ENCODE data around the gene LRP1B. TPM values are rescaled to one million over a fixed set of nuclear protein-coding genes. Genes with fewer than 3 reads are reported as not detected.

Gene LRP1B
- total and polyA plus RNA-seq, 8 donors, result 0.03 to 1.6 (median 0.84) TPM

- ATAC-seq (no peak), DNase-seq (no peak)
- H3K27ac ChIP-seq, result no peak overlapping the region
- H3K9me3 ChIP-seq, result peaks cover 0 to 4% of the 10 kb centered on the region in 2 donors
- H3K27me3 ChIP-seq, result no peaks in the 10 kb centered on the region
- intact Hi-C loops (cut with DNase I), result no loop called here
- TF ChIP-seq, protein P1, sequence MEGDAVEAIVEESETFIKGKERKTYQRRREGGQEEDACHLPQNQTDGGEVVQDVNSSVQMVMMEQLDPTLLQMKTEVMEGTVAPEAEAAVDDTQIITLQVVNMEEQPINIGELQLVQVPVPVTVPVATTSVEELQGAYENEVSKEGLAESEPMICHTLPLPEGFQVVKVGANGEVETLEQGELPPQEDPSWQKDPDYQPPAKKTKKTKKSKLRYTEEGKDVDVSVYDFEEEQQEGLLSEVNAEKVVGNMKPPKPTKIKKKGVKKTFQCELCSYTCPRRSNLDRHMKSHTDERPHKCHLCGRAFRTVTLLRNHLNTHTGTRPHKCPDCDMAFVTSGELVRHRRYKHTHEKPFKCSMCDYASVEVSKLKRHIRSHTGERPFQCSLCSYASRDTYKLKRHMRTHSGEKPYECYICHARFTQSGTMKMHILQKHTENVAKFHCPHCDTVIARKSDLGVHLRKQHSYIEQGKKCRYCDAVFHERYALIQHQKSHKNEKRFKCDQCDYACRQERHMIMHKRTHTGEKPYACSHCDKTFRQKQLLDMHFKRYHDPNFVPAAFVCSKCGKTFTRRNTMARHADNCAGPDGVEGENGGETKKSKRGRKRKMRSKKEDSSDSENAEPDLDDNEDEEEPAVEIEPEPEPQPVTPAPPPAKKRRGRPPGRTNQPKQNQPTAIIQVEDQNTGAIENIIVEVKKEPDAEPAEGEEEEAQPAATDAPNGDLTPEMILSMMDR (IDR thresholded peaks at IDR 0.05), result no peak
- H3K4me3 ChIP-seq, result no peak overlapping the region
- no peaks in the 10 kb centered on the region for H3K4me1 ChIP-seq
- H3K36me3 ChIP-seq, result no peaks in the 10 kb centered on the region
Measured at GRCh38 chr2:141041281-141041680, 1089.5 kb downstream of the LRP1B start.

DNA sequence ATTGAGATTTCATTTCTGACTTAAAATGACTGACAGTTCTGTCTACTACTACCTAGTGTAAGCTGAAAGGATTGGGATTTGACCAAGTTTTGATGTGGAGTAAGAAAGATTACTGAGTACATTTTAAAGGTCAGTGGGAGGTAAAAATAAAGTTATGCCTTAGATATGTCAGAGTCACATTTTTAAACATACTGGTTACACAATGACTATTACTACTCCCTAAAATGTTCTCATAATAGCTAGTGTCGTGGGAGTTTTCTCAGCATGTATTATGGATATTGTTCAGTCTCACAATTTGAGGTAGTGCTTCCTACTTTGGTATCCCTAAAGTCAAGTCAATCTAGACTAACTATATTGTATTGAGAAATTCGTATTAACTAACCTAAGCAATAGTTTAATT is 1092.5 kb downstream of the LRP1B start:
- DNase-seq, result no peak
- intact Hi-C loops (cut with DNase I), result no loop called here

DNA sequence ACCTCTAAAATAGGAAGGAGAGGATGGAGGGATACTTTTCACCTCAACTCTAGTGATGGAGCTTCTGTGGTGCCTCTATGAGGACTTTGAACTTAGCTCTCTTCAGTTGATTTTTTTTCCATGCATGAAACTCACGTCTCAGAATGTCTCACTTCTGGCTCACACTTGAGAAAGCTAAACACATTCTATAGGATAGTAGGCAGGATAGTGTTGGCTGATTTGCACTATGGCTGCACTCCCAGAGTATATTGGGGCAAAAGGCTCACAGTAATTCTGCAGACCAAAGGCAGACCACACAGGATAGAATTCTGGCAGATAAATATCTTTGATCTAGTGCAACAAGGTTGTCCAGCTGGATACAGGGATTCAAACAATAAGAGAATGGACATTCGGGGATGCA is 1093.5 kb downstream of the LRP1B start:
- ATAC-seq, result no peak
- peak in 1 of 4 donors; percentile 10 for DNase-seq

More for the DNA sequence above, 1092.5 kb downstream of the LRP1B start:
- H3K36me3 ChIP-seq, result no peaks in the 10 kb centered on the region
- no peak overlapping the region for H3K4me3 ChIP-seq
- no peaks in the 10 kb centered on the region for H3K27me3 ChIP-seq
- no peak for ATAC-seq
- H3K27ac ChIP-seq, result no peak overlapping the region
- peaks cover 0 to 8% of the 10 kb centered on the region in 2 donors for H3K9me3 ChIP-seq
- TF ChIP-seq, protein P1 (IDR thresholded peaks at IDR 0.05), result no peak
- no peaks in the 10 kb centered on the region for H3K4me1 ChIP-seq

GRCh38 chr2:141035846-141036420 is 1094.9 kb downstream of the LRP1B start:
- no peaks in the 10 kb centered on the region for H3K4me1 ChIP-seq
- H3K27ac ChIP-seq, result no peak overlapping the region
- intact Hi-C loops (cut with DNase I), result no loop called here
- no peaks in the 10 kb centered on the region for H3K27me3 ChIP-seq
- no peak overlapping the region for H3K4me3 ChIP-seq
- no peak for DNase-seq
- peaks cover 0 to 5% of the 10 kb centered on the region in 2 donors for H3K9me3 ChIP-seq
- ATAC-seq, result no peak
- no peaks in the 10 kb centered on the region for H3K36me3 ChIP-seq
- TF ChIP-seq, protein P1 (IDR thresholded peaks at IDR 0.05), result no peak

More for the DNA sequence above, 1093.5 kb downstream of the LRP1B start:
- H3K4me3 ChIP-seq, result no peak overlapping the region
- H3K9me3 ChIP-seq, result peaks cover 0 to 5% of the 10 kb centered on the region in 2 donors
- no peak overlapping the region for H3K27ac ChIP-seq
- H3K27me3 ChIP-seq, result no peaks in the 10 kb centered on the region
- H3K4me1 ChIP-seq, result no peaks in the 10 kb centered on the region
- no peaks in the 10 kb centered on the region for H3K36me3 ChIP-seq
- TF ChIP-seq, protein P1 (IDR thresholded peaks at IDR 0.05), result no peak
- intact Hi-C loops (cut with DNase I), result no loop called here

- ATAC-seq (no peak), DNase-seq (no peak)
- intact Hi-C loops (cut with DNase I), result no loop called here
- TF ChIP-seq, protein P1 (IDR thresholded peaks at IDR 0.05), result no peak
- H3K4me1 ChIP-seq, result no peaks in the 10 kb centered on the region
- H3K36me3 ChIP-seq, result no peaks in the 10 kb centered on the region
- H3K9me3 ChIP-seq, result peaks cover 0 to 18% of the 10 kb centered on the region in 2 donors
- no peak overlapping the region for H3K4me3 ChIP-seq
- no peak overlapping the region for H3K27ac ChIP-seq
- H3K27me3 ChIP-seq, result no peaks in the 10 kb centered on the region
Measured at GRCh38 chr2:141029428-141030078, 1101.3 kb downstream of the LRP1B start.

Measured in left lung (tissue), 10 donors.